H1 (cell line): ENCODE results near the gene PCDH18. TPM values are rescaled to one million over a fixed set of nuclear protein-coding genes. Genes with fewer than 3 reads are reported as not detected.

Source experiments
- CTCF ChIA-PET: fragments of 300-600 bp; sonication (Branson Sonifier 250); formaldehyde crosslinking; loops from one replicate; lab custom pipeline; 2021; ENCODE audit not compliant: partially characterized antibody; lab: Charles Lee
- POLR2A ChIA-PET: fragments of 300-600 bp; sonication (Branson Sonifier 250); formaldehyde crosslinking; loops from one replicate; lab custom pipeline; 2021; ENCODE audit warnings: inconsistent platforms; ENCODE audit not compliant: partially characterized antibody; lab: Charles Lee
- DNase-seq, 2 experiments: peaks; one replicate each; pipeline versions ENCODE4 v3.0.0 to v3.0.0-alpha.2; 2010 to 2022; ENCODE audit warnings: low spot score in 2 of 2, low read depth in 1 of 2, mixed read lengths in 1 of 2
- FAIRE-seq: peaks from 2 replicates; lab custom pipeline; 2011; peaks lifted over from hg19 to GRCh38; lab: Jason Lieb, UNC
- H2AFZ ChIP-seq: 2 replicates; pipeline ENCODE4 v1.8.1; 2012; ENCODE audit warnings: low read length, inconsistent platforms
- H2AK5ac ChIP-seq: 2 replicates; pipeline ENCODE4 v1.6.1; 2013; ENCODE audit warnings: low read depth, low read length
- H2BK120ac ChIP-seq: replicated peaks from 2 replicates; pipeline ENCODE3; 2013; ENCODE audit warnings: low read depth, low read length, inconsistent platforms
- H2BK12ac ChIP-seq: 2 replicates; pipeline ENCODE4 v1.6.1; 2013; ENCODE audit warnings: low read depth, low read length
- H2BK15ac ChIP-seq: 2 replicates; pipeline ENCODE4 v1.6.1; 2013; ENCODE audit warnings: low read length
- H2BK20ac ChIP-seq: 2 replicates; pipeline ENCODE4 v1.6.1; 2013; ENCODE audit warnings: low read length
- H2BK5ac ChIP-seq: 2 replicates; pipeline ENCODE4 v1.6.1; 2013; ENCODE audit warnings: low read depth, low read length
- H3K14ac ChIP-seq: 2 replicates; pipeline ENCODE4 v1.6.1; 2013; ENCODE audit warnings: inconsistent platforms; ENCODE audit not compliant: insufficient read length
- H3K18ac ChIP-seq: 2 replicates; pipeline ENCODE4 v1.6.1; 2013; ENCODE audit warnings: low read length; ENCODE audit errors: extremely low read depth
- H3K23ac ChIP-seq: 2 replicates; pipeline ENCODE4 v1.6.1; 2013; ENCODE audit warnings: inconsistent platforms; ENCODE audit not compliant: insufficient read length
- H3K23me2 ChIP-seq: 2 replicates; pipeline ENCODE4 v1.6.1; 2013; ENCODE audit warnings: low read depth, low read length
- H3K27ac ChIP-seq: 2 replicates; pipeline ENCODE4 v1.6.1; 2011; ENCODE audit warnings: low read depth, low read length, inconsistent platforms
- H3K27me3 ChIP-seq, 4 experiments: replicated peaks in 1 of 4; 1 replicate in 1 of 4; 2 replicates in 3 of 4; pipeline versions ENCODE4 v1.6.1 to v1.8.1; 2011 to 2013; ENCODE audit warnings: low read length in 3 of 4, mild to moderate bottlenecking in 3 of 4, inconsistent platforms in 2 of 4, mixed read lengths in 2 of 4, moderate library complexity in 1 of 4; ENCODE audit not compliant: control insufficient read depth in 3 of 4, insufficient read depth in 3 of 4; ENCODE audit errors: extremely low read depth in 1 of 4
- H3K36me3 ChIP-seq, 4 experiments: 2 replicates each; pipeline versions ENCODE4 v1.6.1 to v1.8.1; 2011 to 2013; ENCODE audit warnings: mild to moderate bottlenecking in 4 of 4, low read length in 3 of 4, moderate library complexity in 2 of 4, control low read depth in 1 of 4, inconsistent platforms in 1 of 4; ENCODE audit not compliant: insufficient read depth in 4 of 4, control insufficient read depth in 2 of 4
- H3K4ac ChIP-seq: replicated peaks from 2 replicates; pipeline ENCODE3; 2013; ENCODE audit warnings: low read length, low read depth, mixed read lengths, inconsistent platforms; ENCODE audit not compliant: insufficient read length
- H3K4me1 ChIP-seq, 4 experiments: replicated peaks in 1 of 4; 1 replicate in 1 of 4; 2 replicates in 3 of 4; pipeline versions ENCODE4 v1.6.1 to v1.8.1; 2011 to 2013; ENCODE audit warnings: low read length in 3 of 4, inconsistent platforms in 2 of 4, mixed read lengths in 1 of 4; ENCODE audit not compliant: insufficient read depth in 4 of 4, control insufficient read depth in 3 of 4
- H3K4me2 ChIP-seq, 2 experiments: 2 replicates each; pipeline versions ENCODE4 v1.6.1 to v1.8.1; 2011 to 2013; ENCODE audit warnings: low read depth in 2 of 2, low read length in 2 of 2, control low read depth in 1 of 2, inconsistent platforms in 1 of 2, mild to moderate bottlenecking in 1 of 2; ENCODE audit not compliant: insufficient read depth in 1 of 2
- H3K4me3 ChIP-seq, 4 experiments: fragments of 200-600, 300-600 bp in 1 of 4; sonication (generic), shearing (Covaris generic), sonication (Bioruptor Twin) in 1 of 4; 2 replicates each; pipeline versions ENCODE4 v1.5.1 to v1.8.1; 2011 to 2016; ENCODE audit warnings: low read length in 4 of 4, low read depth in 3 of 4, control low read depth in 2 of 4, inconsistent platforms in 2 of 4, mild to moderate bottlenecking in 2 of 4, mixed read lengths in 1 of 4, moderate library complexity in 1 of 4; ENCODE audit not compliant: insufficient read depth in 2 of 4; ENCODE audit errors: extremely low read depth in 1 of 4
- H3K56ac ChIP-seq: replicated peaks from 2 replicates; pipeline ENCODE3; 2013; ENCODE audit warnings: low read depth, mild to moderate bottlenecking, mixed read lengths, low read length, inconsistent platforms; ENCODE audit not compliant: insufficient read length
- H3K79me1 ChIP-seq: 2 replicates; pipeline ENCODE4 v1.6.1; 2013; ENCODE audit warnings: low read depth, low read length, control low read depth
- H3K79me2 ChIP-seq, 2 experiments: 2 replicates each; pipeline versions ENCODE4 v1.6.1 to v1.8.1; 2012 to 2013; ENCODE audit warnings: low read length in 2 of 2, mild to moderate bottlenecking in 2 of 2, inconsistent platforms in 1 of 2; ENCODE audit not compliant: insufficient read depth in 2 of 2, control insufficient read depth in 1 of 2
- H3K9ac ChIP-seq, 4 experiments: replicated peaks in 1 of 4; 1 replicate in 1 of 4; 2 replicates in 3 of 4; pipeline versions ENCODE4 v1.6.1 to v1.8.1; 2011 to 2013; ENCODE audit warnings: low read depth in 3 of 4, low read length in 3 of 4, control low read depth in 2 of 4, mild to moderate bottlenecking in 2 of 4, moderate library complexity in 2 of 4, inconsistent platforms in 1 of 4; ENCODE audit errors: extremely low read depth in 1 of 4
- H3K9me3 ChIP-seq, 2 experiments: 2 replicates each; pipeline versions ENCODE4 v1.6.1 to v1.8.1; 2012 to 2013; ENCODE audit warnings: mild to moderate bottlenecking in 2 of 2, moderate library complexity in 2 of 2, control low read depth in 1 of 2, inconsistent platforms in 1 of 2, low read depth in 1 of 2, low read length in 1 of 2, mixed read lengths in 1 of 2; ENCODE audit not compliant: insufficient read depth in 2 of 2
- H4K20me1 ChIP-seq, 2 experiments: replicated peaks in 1 of 2; 2 replicates each; pipeline versions ENCODE3 to v1.8.1; 2011 to 2013; ENCODE audit warnings: inconsistent platforms in 2 of 2, low read length in 2 of 2, mild to moderate bottlenecking in 1 of 2; ENCODE audit not compliant: insufficient read depth in 2 of 2, control insufficient read depth in 1 of 2
- H4K5ac ChIP-seq: 2 replicates; pipeline ENCODE4 v1.6.1; 2013; ENCODE audit warnings: low read length, low read depth, mixed read lengths, inconsistent platforms; ENCODE audit not compliant: insufficient read length
- H4K8ac ChIP-seq: 2 replicates; pipeline ENCODE4 v1.8.0; 2013; ENCODE audit warnings: mild to moderate bottlenecking, moderate library complexity, low read length, inconsistent platforms; ENCODE audit not compliant: insufficient read depth; ENCODE audit errors: extremely low read depth
- H4K91ac ChIP-seq: replicated peaks from 2 replicates; pipeline ENCODE3; 2013; ENCODE audit warnings: low read length, mixed read lengths, inconsistent platforms; ENCODE audit not compliant: insufficient read length
- CBX5 ChIP-seq: fragments of 300-800, 300-1000 bp; sonication (generic); IDR thresholded peaks from 2 replicates; pipeline ENCODE4 v1.7.1; 2016; ENCODE audit warnings: antibody characterized with exemption, low read length, low read depth
- CREB1 ChIP-seq: IDR thresholded peaks from 2 replicates; pipeline ENCODE4 v1.6.1; 2012; ENCODE audit warnings: inconsistent platforms
- NANOG ChIP-seq: IDR thresholded peaks from 2 replicates; pipeline ENCODE4 v1.6.1; 2011; ENCODE audit warnings: low read length, low read depth, mild to moderate bottlenecking, inconsistent platforms; ENCODE audit not compliant: insufficient read depth, poor library complexity, severe bottlenecking
- RBBP5 ChIP-seq: IDR thresholded peaks from 2 replicates; pipeline ENCODE4 v1.7.1; 2012; ENCODE audit warnings: low read depth, mild to moderate bottlenecking, inconsistent platforms, low read length, moderate library complexity, borderline replicate concordance
- SP4 ChIP-seq: IDR thresholded peaks from 2 replicates; pipeline ENCODE4 v1.6.1; 2012; ENCODE audit warnings: low read length, inconsistent platforms
- WGBS, 2 experiments: shearing (Covaris generic) in 1 of 2; methylation state at CpG; one replicate each; pipeline versions ENCODE4 v1.1.6 to v1.1.7; 2013 to 2015; ENCODE audit warnings: low lambda C conversion rate in 2 of 2, mixed read lengths in 2 of 2, inconsistent platforms in 1 of 2, low coverage in 1 of 2, missing lambda C conversion rate in 1 of 2; ENCODE audit not compliant: insufficient replicate concordance in 2 of 2, insufficient coverage in 1 of 2, insufficient read length in 1 of 2; ENCODE audit errors: extremely low coverage in 1 of 2, missing lambda C conversion rate in 1 of 2; 5-methylcytosine and 5-hydroxymethylcytosine counted together
- polyA plus RNA-seq, 7 experiments: library from polyadenylated mRNA; depleted of rRNA in 3 of 7; stranded (reverse) in 5 of 7; unstranded in 2 of 7; fragments of >200 nt in 5 of 7; fragments of 200-250 nt in 2 of 7; gene quantifications; 1 replicate in 5 of 7; 2 replicates in 1 of 7; 4 replicates in 1 of 7; pipeline versions ENCODE4 v1.2.1 to v1.2.3, GENCODE V29; 2011 to 2013; ENCODE audit warnings: missing spikeins in 2 of 7, mixed read lengths in 2 of 7
- total RNA-seq: library from RNA; stranded (reverse); fragmentation: NEBNext Ultra II Directional; extraction: Animal tissue kit (Norgen Biotek cat#: 25700); gene quantifications from 2 replicates; pipeline ENCODE4 v1.2.1, GENCODE V29; 2021

The PCDH18 gene
- total and polyA plus RNA-seq, 2 of the 8 experiments (the other 6 are each of a cell fraction or from before 2014, with no cell fraction given): 28.8 to 41.8 TPM

- H3K27ac ChIP-seq: no peak overlapping the region
These were observed 55.9 kb downstream of the PCDH18 start for GRCh38 chr4:137476345-137476744.

More at GRCh38 chr4:137476345-137476744, 55.9 kb downstream of the PCDH18 start:
- H2AFZ ChIP-seq: no peak overlapping the region
- H2BK5ac ChIP-seq: no peak overlapping the region
- H4K5ac ChIP-seq: no peak overlapping the region
- no peaks in the 10 kb centered on the region for H3K79me2 ChIP-seq
- H3K4me3 ChIP-seq: no peak overlapping the region
- no peak overlapping the region for H3K14ac ChIP-seq
- no peak for DNase-seq
- no peaks in the 10 kb centered on the region for H3K27me3 ChIP-seq
- H3K56ac ChIP-seq: no peak overlapping the region
- H3K36me3 ChIP-seq: no peaks in the 10 kb centered on the region
- no peak overlapping the region for H2BK12ac ChIP-seq
- H2AK5ac ChIP-seq: no peak overlapping the region
- H3K9me3 ChIP-seq: peaks cover 0 to 3% of the 10 kb centered on the region in 2 experiments; a peak in 1 of 4 replicates
- no peak overlapping the region for H3K9ac ChIP-seq
- no peak overlapping the region for H3K4ac ChIP-seq
- no peak overlapping the region for H4K91ac ChIP-seq
- H3K18ac ChIP-seq: no peak overlapping the region
- no peak overlapping the region for H4K8ac ChIP-seq
- H3K79me1 ChIP-seq: no peaks in the 10 kb centered on the region
- POLR2A ChIA-PET: interaction anchor here (0.7 kb wide), 1 partner anchor 56 kb away, joined by 3 read pairs; the partner anchor contains the start of gene PCDH18
- H3K23ac ChIP-seq: no peak overlapping the region
- H4K20me1 ChIP-seq: no peaks in the 10 kb centered on the region
- 75% methylated on average over 4 of the region's 4 CpGs; no CpG with 5 or more reads in 1 of the 2 experiments for WGBS, 2 experiments
- TF ChIP-seq RBBP5 (no peak), SP4 (no peak), NANOG (no peak), CREB1 (no peak), CBX5 (no peak)
- H2BK15ac ChIP-seq: no peak overlapping the region
- no peak overlapping the region for H2BK20ac ChIP-seq
- no peak for FAIRE-seq
- H3K4me2 ChIP-seq: no peak overlapping the region
- CTCF ChIA-PET: no interaction called here
- peaks cover 0 to 6% (median 0%) of the 10 kb centered on the region in 4 experiments; a peak in 1 of 7 replicates for H3K4me1 ChIP-seq
- no peaks in the 10 kb centered on the region for H3K23me2 ChIP-seq
- no peak overlapping the region for H2BK120ac ChIP-seq
